GM23248 (cell line): Measurements from ENCODE around the gene ABHD14A. TPM values are rescaled to one million over a fixed set of nuclear protein-coding genes. Genes with fewer than 3 reads are reported as not detected.

ENCODE experiments used
- DNase-seq: peaks from one replicate; pipeline ENCODE4 v3.0.0-alpha.2; 2015
- H2AFZ ChIP-seq: fragments of 200-600 bp; sonication (generic); 2 replicates; pipeline ENCODE4 v1.6.1; 2016; ENCODE audit warnings: antibody characterized with exemption
- H3F3A ChIP-seq: fragments of 200-600 bp; sonication (generic); 2 replicates; pipeline ENCODE4 v1.6.1; 2016; ENCODE audit warnings: mild to moderate bottlenecking, antibody characterized with exemption, mixed run types; ENCODE audit not compliant: insufficient read depth
- H3K27ac ChIP-seq: fragments of 200-600 bp; sonication (generic); 2 replicates; pipeline ENCODE4 v1.5.1; 2016; ENCODE audit warnings: mild to moderate bottlenecking
- H3K27me3 ChIP-seq: fragments of 200-600 bp; sonication (generic); replicated peaks from 2 replicates; pipeline ENCODE4 v1.6.1; 2016; ENCODE audit warnings: mild to moderate bottlenecking; ENCODE audit not compliant: insufficient read depth
- H3K36me3 ChIP-seq: fragments of 200-600 bp; sonication (generic); 2 replicates; pipeline ENCODE4 v1.6.1; 2016; ENCODE audit warnings: low read depth, mild to moderate bottlenecking
- H3K4me1 ChIP-seq: fragments of 200-600 bp; sonication (generic); 2 replicates; pipeline ENCODE4 v1.6.1; 2016; ENCODE audit warnings: mild to moderate bottlenecking; ENCODE audit not compliant: insufficient read depth
- H3K4me2 ChIP-seq: fragments of 200-600 bp; sonication (generic); one replicate; pipeline ENCODE4 v1.6.1; 2016; ENCODE audit warnings: mild to moderate bottlenecking; ENCODE audit not compliant: unreplicated experiment
- H3K4me3 ChIP-seq: fragments of 200-600 bp; sonication (generic); 2 replicates; pipeline ENCODE4 v1.5.1; 2016; ENCODE audit warnings: mild to moderate bottlenecking
- H3K79me2 ChIP-seq: fragments of 200-600 bp; sonication (generic); 2 replicates; pipeline ENCODE4 v1.6.1; 2016; ENCODE audit warnings: mild to moderate bottlenecking; ENCODE audit not compliant: insufficient read depth
- H3K9ac ChIP-seq: fragments of 200-600 bp; sonication (generic); 2 replicates; pipeline ENCODE4 v1.6.1; 2016; ENCODE audit warnings: mild to moderate bottlenecking
- H3K9me2 ChIP-seq: fragments of 200-600 bp; sonication (generic); 2 replicates; pipeline ENCODE4 v1.6.1; 2016; ENCODE audit warnings: mixed run types, mild to moderate bottlenecking, moderate library complexity; ENCODE audit not compliant: insufficient read depth
- H3K9me3 ChIP-seq: fragments of 200-600 bp; sonication (generic); one replicate; pipeline ENCODE4 v1.6.1; 2017; ENCODE audit warnings: low read depth
- H4K20me1 ChIP-seq: fragments of 200-600 bp; sonication (generic); 2 replicates; pipeline ENCODE4 v1.6.0; 2016; ENCODE audit not compliant: insufficient read depth
- EZH2 ChIP-seq: fragments of 200-600 bp; sonication (generic); IDR thresholded peaks from 2 replicates; pipeline ENCODE4 v1.6.1; 2018; ENCODE audit warnings: antibody characterized with exemption, mild to moderate bottlenecking; ENCODE audit not compliant: insufficient read depth, poor library complexity, severe bottlenecking
- EZH2phosphoT487 ChIP-seq: fragments of 200-600 bp; sonication (generic); IDR thresholded peaks from 2 replicates; pipeline ENCODE4 v1.6.1; 2018; ENCODE audit warnings: antibody characterized with exemption, moderate library complexity, mild to moderate bottlenecking, low read depth; ENCODE audit not compliant: insufficient read depth
- WGBS, 2 experiments: methylation state at CpG; one replicate each; pipeline ENCODE4 v1.1.6; 2015 to 2017; ENCODE audit warnings: low lambda C conversion rate in 2 of 2, low coverage in 1 of 2; ENCODE audit errors: missing lambda C conversion rate in 2 of 2; 5-methylcytosine and 5-hydroxymethylcytosine counted together
- in situ Hi-C: fragments of 300-500 bp; cut with MboI; formaldehyde crosslinking; loops from 2 replicates; pipeline ENCODE4 v1.15.0; 2020
- polyA plus RNA-seq: library from polyadenylated mRNA; unstranded; fragments of >200 nt; fragmentation: Nextera tagmentation; extraction: Ambion mirVana; gene quantifications from 2 replicates; pipeline ENCODE4 v1.2.1, GENCODE V29; 2016
- total RNA-seq: library from RNA; depleted of rRNA; stranded (reverse); fragments of >200 nt; shearing (Covaris generic); gene quantifications from 2 replicates; pipeline ENCODE4 v1.2.3, GENCODE V29; 2014

Gene ABHD14A
- total and polyA plus RNA-seq, 2 experiments from 2014 or later: 35.5 to 37.9 TPM

DNA sequence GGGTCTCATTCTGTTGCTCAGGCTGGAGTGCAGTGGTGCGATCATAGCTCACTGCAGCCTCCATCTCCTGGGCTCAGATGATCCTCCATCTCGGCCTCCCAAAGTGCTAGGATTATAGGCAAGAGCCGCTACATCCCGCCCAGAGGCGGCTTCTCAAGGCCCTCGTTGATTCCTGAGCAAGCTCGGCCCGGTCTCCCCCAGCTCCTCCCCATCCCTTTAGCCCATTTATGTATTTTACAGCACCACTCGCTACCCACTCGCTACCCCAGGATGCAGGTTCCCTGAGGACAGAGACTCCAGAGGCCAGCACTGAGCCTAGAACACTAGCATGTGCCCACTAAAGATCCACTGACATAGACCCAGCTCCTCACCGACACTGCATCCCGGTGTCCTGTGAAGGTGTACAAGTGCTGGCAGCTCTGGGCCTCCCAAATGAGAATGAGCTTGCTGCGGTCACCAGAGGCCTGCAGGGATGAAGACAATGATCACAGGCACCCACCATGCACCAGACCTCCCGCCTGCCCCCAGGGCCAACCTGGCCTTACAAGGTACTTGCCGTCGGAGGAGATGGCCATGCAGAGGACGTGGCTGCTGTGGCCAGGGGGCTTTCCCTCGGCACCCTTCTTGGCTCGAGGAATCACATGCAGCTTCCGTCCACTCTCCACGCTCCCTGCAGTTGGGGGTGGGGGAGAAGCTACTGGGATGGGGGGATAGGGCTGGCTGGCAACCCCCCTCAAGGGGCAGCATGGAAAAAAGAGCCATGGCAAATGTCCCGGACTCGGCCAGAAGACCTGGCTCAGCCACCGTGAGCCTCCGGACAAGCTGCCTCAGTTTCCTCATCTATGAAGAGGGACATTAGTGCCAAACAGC is 38.7 kb upstream of the ABHD14A start:
- Histone ChIP-seq H4K20me1 (no peaks in the 10 kb centered on the region), H3K36me3 (no peaks in the 10 kb centered on the region; the same call in 1 of the 2 replicates), H3K27me3 (no peaks in the 10 kb centered on the region), H3K4me2 (no peak overlapping the region), H3K9ac (no peak overlapping the region), H3K79me2 (peaks cover 34% of the 10 kb centered on the region), H3F3A (peaks cover 10% of the 10 kb centered on the region; the same call in 1 of the 2 replicates), H3K9me3 (no peaks in the 10 kb centered on the region), H3K27ac (no peak overlapping the region), H2AFZ (no peak overlapping the region), H3K4me3 (no peak overlapping the region), H3K9me2 (no peaks in the 10 kb centered on the region), H3K4me1 (peaks cover 9% of the 10 kb centered on the region; the same call in 1 of the 2 replicates)
- DNase-seq: no peak
- in situ Hi-C loops: no loop called here
- 90 to 93% methylated on average over 22 to 25 of the region's 25 CpGs for WGBS, 2 experiments
- TF ChIP-seq EZH2phosphoT487 (no peak), EZH2 (no peak)

DNA sequence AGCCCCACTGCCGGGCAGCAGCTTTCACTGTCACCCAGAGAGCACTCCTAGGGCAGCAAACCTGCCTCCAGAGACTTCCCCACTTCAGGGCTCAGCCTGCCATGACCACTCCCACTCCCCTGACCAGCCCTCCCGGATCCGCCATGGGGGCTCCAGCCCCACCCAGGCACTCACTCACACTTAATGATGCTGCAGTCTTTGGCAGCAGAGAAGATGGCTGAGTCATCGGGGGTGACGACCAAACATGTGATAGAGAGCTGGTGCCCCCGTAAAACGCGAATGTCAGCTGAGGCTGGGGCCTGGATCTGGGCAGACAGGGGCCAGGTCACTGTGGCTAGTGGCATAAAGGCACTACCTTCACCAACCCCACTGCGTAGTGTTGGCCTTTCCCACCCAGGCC is 37.9 kb upstream of the ABHD14A start:
- H3K36me3 ChIP-seq: no peaks in the 10 kb centered on the region; the same call in 1 of the 2 replicates
- in situ Hi-C loops: no loop called here
- H3K79me2 ChIP-seq: peaks cover 39% of the 10 kb centered on the region
- 62 to 69% methylated on average over 9 of the region's 9 CpGs for WGBS, 2 experiments
- H3K27ac ChIP-seq: no peak overlapping the region
- peaks cover 13% of the 10 kb centered on the region; the same call in 1 of the 2 replicates for H3F3A ChIP-seq
- H3K27me3 ChIP-seq: no peaks in the 10 kb centered on the region
- H2AFZ ChIP-seq: no peak overlapping the region
- H3K4me2 ChIP-seq: no peak overlapping the region
- H3K9me3 ChIP-seq: no peaks in the 10 kb centered on the region
- H3K9me2 ChIP-seq: no peaks in the 10 kb centered on the region
- H4K20me1 ChIP-seq: no peaks in the 10 kb centered on the region
- no peak overlapping the region for H3K9ac ChIP-seq
- TF ChIP-seq EZH2phosphoT487: no peak
- TF ChIP-seq EZH2: no peak
- H3K4me1 ChIP-seq: peaks cover 9% of the 10 kb centered on the region; the same call in 1 of the 2 replicates
- DNase-seq: peak; percentile 20
- H3K4me3 ChIP-seq: no peak overlapping the region

DNA sequence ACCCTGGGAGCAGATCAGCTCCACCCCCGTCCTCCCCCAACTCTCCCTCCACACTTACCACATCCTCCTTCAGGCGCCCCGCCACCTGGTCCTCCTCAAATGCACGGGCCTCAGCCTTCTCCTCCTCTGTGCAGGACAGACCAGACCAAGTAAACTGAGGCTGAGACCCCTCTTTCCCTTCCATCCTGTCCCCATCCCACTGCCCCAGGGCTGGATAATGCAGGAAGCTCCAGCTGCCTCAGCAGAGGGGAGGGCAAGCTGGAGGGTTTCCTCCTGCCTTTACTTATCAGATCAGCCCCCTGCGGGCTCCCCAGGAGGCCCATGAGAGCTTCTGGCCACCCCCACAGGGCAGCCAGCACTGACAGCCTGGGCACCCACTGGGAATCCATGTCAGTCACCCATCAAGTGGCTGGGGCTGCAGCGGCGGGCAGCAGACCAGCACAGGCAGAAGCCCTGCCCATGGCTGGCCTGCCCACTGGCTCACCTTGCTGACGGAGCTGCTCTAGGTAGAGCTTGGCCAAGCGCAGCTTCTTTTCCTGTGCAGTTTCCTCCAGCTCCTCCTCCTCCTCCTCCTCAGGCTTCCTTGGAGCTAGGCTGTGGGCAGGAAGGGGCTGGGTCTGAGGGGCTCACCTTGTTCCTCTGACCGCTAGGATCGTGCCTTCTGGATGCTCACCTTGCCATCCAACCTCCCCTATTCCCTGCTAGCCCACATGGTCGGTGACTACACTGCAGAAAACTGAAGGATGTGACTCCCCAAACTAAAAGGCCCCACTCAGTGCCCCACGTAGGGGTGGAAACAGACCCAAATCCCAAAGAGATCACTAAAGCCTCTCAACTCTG is 37.0 kb upstream of the ABHD14A start:
- Histone ChIP-seq H3K9me3 (no peaks in the 10 kb centered on the region), H3K36me3 (no peaks in the 10 kb centered on the region; the same call in 1 of the 2 replicates), H3K79me2 (peaks cover 39% of the 10 kb centered on the region), H4K20me1 (no peaks in the 10 kb centered on the region), H3K9me2 (no peaks in the 10 kb centered on the region), H3K4me3 (no peak overlapping the region), H2AFZ (no peak overlapping the region), H3K27ac (no peak overlapping the region), H3F3A (peaks cover 13% of the 10 kb centered on the region; the same call in 1 of the 2 replicates), H3K4me1 (peaks cover 13% of the 10 kb centered on the region), H3K9ac (no peak overlapping the region), H3K4me2 (no peak overlapping the region), H3K27me3 (no peaks in the 10 kb centered on the region)
- in situ Hi-C loops: no loop called here
- 92 to 94% methylated on average over 13 of the region's 13 CpGs for WGBS, 2 experiments
- TF ChIP-seq EZH2: no peak
- TF ChIP-seq EZH2phosphoT487: no peak
- DNase-seq: no peak

DNA sequence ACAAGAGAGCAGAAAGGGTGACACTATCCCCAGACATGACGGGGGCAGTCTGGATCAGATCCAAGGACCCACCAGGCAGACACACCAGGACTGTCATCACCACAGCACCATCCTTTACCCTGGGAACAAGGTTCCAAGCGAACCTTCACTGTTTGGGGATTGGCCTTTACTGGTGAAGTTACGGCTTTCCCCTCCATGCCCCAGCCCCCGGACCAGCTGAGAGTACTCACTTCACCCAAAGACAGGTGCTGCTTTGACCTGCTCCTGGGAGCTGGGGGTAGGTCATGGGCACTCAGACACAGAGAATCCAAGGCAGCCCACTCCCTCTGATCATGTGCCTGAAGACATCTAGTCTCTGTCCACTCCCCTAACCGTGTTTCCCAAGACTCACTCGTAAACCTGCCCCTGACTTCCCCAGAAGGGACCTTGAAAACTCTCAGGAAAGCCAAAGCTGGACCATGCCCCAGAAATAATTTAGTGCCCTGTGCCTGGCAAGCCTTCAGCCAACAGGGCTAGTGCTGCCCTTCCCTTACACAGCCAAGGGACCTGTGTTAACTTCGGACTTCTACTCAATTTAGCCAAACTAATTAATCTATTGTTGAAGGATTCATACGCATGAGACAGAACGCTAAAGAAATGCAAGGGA is 36.0 kb upstream of the ABHD14A start:
- Histone ChIP-seq H3K4me3 (no peak overlapping the region), H3F3A (peaks cover 13% of the 10 kb centered on the region; the same call in 1 of the 2 replicates), H4K20me1 (no peaks in the 10 kb centered on the region), H3K4me2 (no peak overlapping the region), H2AFZ (no peak overlapping the region), H3K9me3 (no peaks in the 10 kb centered on the region), H3K9ac (no peak overlapping the region), H3K9me2 (no peaks in the 10 kb centered on the region), H3K79me2 (peaks cover 39% of the 10 kb centered on the region), H3K36me3 (no peaks in the 10 kb centered on the region; the same call in 1 of the 2 replicates), H3K27ac (no peak overlapping the region), H3K4me1 (peaks cover 20% of the 10 kb centered on the region), H3K27me3 (no peaks in the 10 kb centered on the region)
- TF ChIP-seq EZH2phosphoT487 (no peak), EZH2 (no peak)
- WGBS, 2 experiments: 92 to 94% methylated on average over 9 of the region's 9 CpGs
- in situ Hi-C loops: no loop called here
- no peak for DNase-seq
